Activated CD8-positive, alpha-beta T cell treated with anti-CD3 and anti-CD28 coated beads, Interleukin-2, amount 10 ng/mL, durations not matched to agents 7 days and 5 days (primary cell): ENCODE results near the gene SLC27A6. TPM values are rescaled to one million over a fixed set of nuclear protein-coding genes. Genes with fewer than 3 reads are reported as not detected.

Source experiments
- ATAC-seq: fragments of 150-1000 bp; cut with Tn5 transposase; one replicate; pipeline ENCODE4 v1.10.0; 2021; ENCODE audit warnings: moderate library complexity
- CTCF ChIA-PET: fragments of 350-600 bp; sonication (Branson Sonifier 250); formaldehyde crosslinking; loops from one replicate; lab custom pipeline; 2021; ENCODE audit warnings: antibody characterized with exemption; lab: Charles Lee
- POLR2A ChIA-PET: fragments of 350-600 bp; sonication (Branson Sonifier 250); formaldehyde crosslinking; loops from one replicate; lab custom pipeline; 2021; ENCODE audit warnings: antibody characterized with exemption; lab: Charles Lee
- DNase-seq: peaks from one replicate; pipeline ENCODE4 v3.0.0-alpha.2; 2020
- H3K27ac Mint-ChIP-seq: one replicate; pipeline ENCODE4 v1.8.0; 2021; ENCODE audit warnings: mild to moderate bottlenecking, mixed read lengths
- H3K27me3 Mint-ChIP-seq: one replicate; pipeline ENCODE4 v1.8.0; 2021; ENCODE audit warnings: low read depth, mixed read lengths
- H3K36me3 Mint-ChIP-seq: one replicate; pipeline ENCODE4 v1.8.0; 2021; ENCODE audit warnings: low read depth, mixed read lengths
- H3K4me1 Mint-ChIP-seq: one replicate; pipeline ENCODE4 v1.8.0; 2021; ENCODE audit warnings: low read depth, mixed read lengths
- H3K4me3 Mint-ChIP-seq: one replicate; pipeline ENCODE4 v1.8.0; 2021; ENCODE audit warnings: mild to moderate bottlenecking, mixed read lengths
- H3K9me3 Mint-ChIP-seq: one replicate; pipeline ENCODE4 v1.8.0; 2022; ENCODE audit warnings: mixed read lengths; ENCODE audit not compliant: insufficient read depth
- total RNA-seq, 2 experiments: library from RNA; stranded (reverse); gene quantifications; one replicate each; pipeline ENCODE4 v1.2.3, GENCODE V29; 2021

SLC27A6 gene
- total RNA-seq, 2 experiments from 2014 or later: not detected

GRCh38 chr5:129046151-129046550 is 80.9 kb downstream of the SLC27A6 start:
- Mint-ChIP-seq H3K27me3 (no peaks in the 10 kb centered on the region), H3K4me1 (no peaks in the 10 kb centered on the region), H3K4me3 (no peak overlapping the region), H3K36me3 (no peaks in the 10 kb centered on the region), H3K9me3 (peaks cover 4% of the 10 kb centered on the region), H3K27ac (no peak overlapping the region)
- ChIA-PET POLR2A (no interaction called here), CTCF (no interaction called here)
- no peak for DNase-seq
- no peak for ATAC-seq

- no peak overlapping the region for H3K27ac Mint-ChIP-seq
- no peak for DNase-seq
- ChIA-PET POLR2A (no interaction called here), CTCF (no interaction called here)
- H3K36me3 Mint-ChIP-seq: no peaks in the 10 kb centered on the region
- H3K9me3 Mint-ChIP-seq: peaks cover 4% of the 10 kb centered on the region
- H3K4me3 Mint-ChIP-seq: no peak overlapping the region
- ATAC-seq: no peak
- H3K27me3 Mint-ChIP-seq: no peaks in the 10 kb centered on the region
- no peaks in the 10 kb centered on the region for H3K4me1 Mint-ChIP-seq
Measured at GRCh38 chr5:129048509-129048908, 83.2 kb downstream of the SLC27A6 start.

GRCh38 chr5:129049126-129049799 is 84.0 kb downstream of the SLC27A6 start:
- Mint-ChIP-seq H3K27me3 (no peaks in the 10 kb centered on the region), H3K9me3 (peaks cover 4% of the 10 kb centered on the region), H3K4me3 (no peak overlapping the region), H3K27ac (no peak overlapping the region), H3K36me3 (no peaks in the 10 kb centered on the region), H3K4me1 (no peaks in the 10 kb centered on the region)
- no peak for ATAC-seq
- POLR2A ChIA-PET: no interaction called here
- no peak for DNase-seq
- CTCF ChIA-PET: no interaction called here

- no peak for ATAC-seq
- Mint-ChIP-seq H3K27ac (no peak overlapping the region), H3K4me1 (no peaks in the 10 kb centered on the region), H3K27me3 (no peaks in the 10 kb centered on the region), H3K9me3 (no peaks in the 10 kb centered on the region), H3K36me3 (no peaks in the 10 kb centered on the region), H3K4me3 (no peak overlapping the region)
- ChIA-PET CTCF (no interaction called here), POLR2A (no interaction called here)
- no peak for DNase-seq
Measured at GRCh38 chr5:129051283-129051682, 86.0 kb downstream of the SLC27A6 start.

GRCh38 chr5:129053438-129053837 is 88.2 kb downstream of the SLC27A6 start:
- H3K9me3 Mint-ChIP-seq: no peaks in the 10 kb centered on the region
- no peak overlapping the region for H3K27ac Mint-ChIP-seq
- ChIA-PET POLR2A (no interaction called here), CTCF (no interaction called here)
- DNase-seq: no peak
- no peak overlapping the region for H3K4me3 Mint-ChIP-seq
- no peaks in the 10 kb centered on the region for H3K27me3 Mint-ChIP-seq
- no peaks in the 10 kb centered on the region for H3K36me3 Mint-ChIP-seq
- no peak for ATAC-seq
- H3K4me1 Mint-ChIP-seq: no peaks in the 10 kb centered on the region

- Mint-ChIP-seq H3K27ac (no peak overlapping the region), H3K4me1 (no peaks in the 10 kb centered on the region), H3K4me3 (no peak overlapping the region), H3K36me3 (no peaks in the 10 kb centered on the region), H3K27me3 (peaks cover 2% of the 10 kb centered on the region), H3K9me3 (no peaks in the 10 kb centered on the region)
- no peak for ATAC-seq
- ChIA-PET POLR2A (no interaction called here), CTCF (no interaction called here)
- DNase-seq: no peak
Measured at GRCh38 chr5:129057329-129057728, 92.0 kb downstream of the SLC27A6 start.

- Mint-ChIP-seq H3K9me3 (no peaks in the 10 kb centered on the region), H3K4me3 (no peak overlapping the region), H3K36me3 (no peaks in the 10 kb centered on the region), H3K27ac (no peak overlapping the region), H3K4me1 (no peaks in the 10 kb centered on the region), H3K27me3 (peaks cover 6% of the 10 kb centered on the region)
- ATAC-seq: no peak
- DNase-seq: no peak
- POLR2A ChIA-PET: no interaction called here
- CTCF ChIA-PET: no interaction called here
Measured at GRCh38 chr5:129061849-129062248, 96.6 kb downstream of the SLC27A6 start.

GRCh38 chr5:129063483-129064113 is 98.3 kb downstream of the SLC27A6 start:
- peaks cover 6% of the 10 kb centered on the region for H3K27me3 Mint-ChIP-seq
- ChIA-PET CTCF (no interaction called here), POLR2A (no interaction called here)
- no peak overlapping the region for H3K27ac Mint-ChIP-seq
- DNase-seq: no peak
- no peaks in the 10 kb centered on the region for H3K9me3 Mint-ChIP-seq
- H3K36me3 Mint-ChIP-seq: no peaks in the 10 kb centered on the region
- ATAC-seq: no peak
- H3K4me1 Mint-ChIP-seq: no peaks in the 10 kb centered on the region
- no peak overlapping the region for H3K4me3 Mint-ChIP-seq

GRCh38 chr5:129065721-129066120 is 100.4 kb downstream of the SLC27A6 start:
- peaks cover 6% of the 10 kb centered on the region for H3K27me3 Mint-ChIP-seq
- H3K36me3 Mint-ChIP-seq: no peaks in the 10 kb centered on the region
- POLR2A ChIA-PET: interaction anchor here (1.0 kb wide), 1 partner anchor 10 kb away, joined by 3 read pairs; no protein-coding TSS in a partner anchor
- H3K9me3 Mint-ChIP-seq: no peaks in the 10 kb centered on the region
- CTCF ChIA-PET: no interaction called here
- H3K4me1 Mint-ChIP-seq: no peaks in the 10 kb centered on the region
- ATAC-seq: no peak
- H3K27ac Mint-ChIP-seq: no peak overlapping the region
- H3K4me3 Mint-ChIP-seq: no peak overlapping the region
- no peak for DNase-seq

- DNase-seq (no peak), ATAC-seq (no peak)
- ChIA-PET CTCF (no interaction called here), POLR2A (no interaction called here)
- Mint-ChIP-seq H3K9me3 (no peaks in the 10 kb centered on the region), H3K27me3 (peaks cover 6% of the 10 kb centered on the region), H3K4me3 (no peak overlapping the region), H3K4me1 (no peaks in the 10 kb centered on the region), H3K27ac (no peak overlapping the region), H3K36me3 (no peaks in the 10 kb centered on the region)
Measured at GRCh38 chr5:129067745-129068144, 102.5 kb downstream of the SLC27A6 start.

- Mint-ChIP-seq H3K4me3 (no peak overlapping the region), H3K36me3 (no peaks in the 10 kb centered on the region), H3K9me3 (no peaks in the 10 kb centered on the region), H3K4me1 (no peaks in the 10 kb centered on the region), H3K27me3 (peaks cover 2% of the 10 kb centered on the region), H3K27ac (no peak overlapping the region)
- ChIA-PET POLR2A (no interaction called here), CTCF (interaction anchor here (1.4 kb wide), 1 partner anchor 66 kb away, joined by 3 read pairs; no protein-coding TSS in a partner anchor)
- DNase-seq (no peak), ATAC-seq (no peak)
Measured at GRCh38 chr5:129069292-129069691, 104.0 kb downstream of the SLC27A6 start.

- H3K36me3 Mint-ChIP-seq: no peaks in the 10 kb centered on the region
- ATAC-seq (no peak), DNase-seq (no peak)
- ChIA-PET POLR2A (interaction anchor here (0.7 kb wide), 1 partner anchor 1845 kb away, joined by 4 read pairs; no protein-coding TSS in a partner anchor), CTCF (no interaction called here)
- H3K4me3 Mint-ChIP-seq: no peak overlapping the region
- H3K27ac Mint-ChIP-seq: no peak overlapping the region
- H3K27me3 Mint-ChIP-seq: peaks cover 2% of the 10 kb centered on the region
- no peaks in the 10 kb centered on the region for H3K4me1 Mint-ChIP-seq
- H3K9me3 Mint-ChIP-seq: no peaks in the 10 kb centered on the region
Measured at GRCh38 chr5:129073111-129073510, 107.8 kb downstream of the SLC27A6 start.
